ENCODE results near the gene ACTR3. TPM values are rescaled to one million over a fixed set of nuclear protein-coding genes. Genes with fewer than 3 reads are reported as not detected.
"Not testable (repeated sequence)": the region's sequence is repeated elsewhere in the genome, so short reads cannot be mapped to it uniquely, and the experiment has no call there.

ACTR3 gene
- polyA plus RNA-seq, 1 donor from 2014 or later: 255 TPM

DNA sequence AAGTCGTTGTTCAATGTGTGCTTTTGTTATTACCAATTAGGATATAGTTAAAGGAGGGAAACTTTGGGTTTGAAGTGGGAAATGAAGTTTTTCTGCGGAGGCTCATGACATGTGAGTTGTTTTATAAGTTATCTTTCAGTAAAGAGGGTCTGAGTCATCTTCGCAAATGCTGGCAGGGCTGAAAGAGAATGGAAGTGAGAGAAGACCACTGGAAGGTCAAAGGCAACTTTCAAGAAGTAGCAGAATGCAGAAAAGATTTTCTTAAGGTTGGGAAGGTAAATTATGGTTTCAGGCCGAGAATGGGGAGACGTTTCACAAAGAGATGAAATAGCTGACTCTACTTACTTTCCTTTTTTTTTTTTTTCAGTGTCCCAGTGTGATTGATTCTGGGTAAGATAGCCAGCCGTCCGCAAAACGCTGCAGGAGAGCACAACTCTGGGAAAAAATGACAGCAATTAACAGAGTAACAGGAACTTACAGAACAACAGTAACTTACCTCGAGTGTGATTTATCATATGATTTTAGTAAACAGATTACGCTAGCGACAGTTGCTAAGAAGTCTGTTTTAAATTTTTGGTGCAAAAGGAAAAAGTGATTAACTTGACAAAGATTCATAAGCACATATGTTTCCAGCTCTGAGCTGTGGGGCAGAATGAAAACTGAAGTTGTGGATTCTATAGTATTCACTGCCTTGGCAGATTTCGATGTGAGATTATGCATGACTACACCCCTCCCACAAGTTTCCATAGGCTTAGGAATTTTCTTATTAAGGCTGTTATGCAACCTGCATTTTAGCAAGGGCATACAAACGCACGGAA lies 46.8 kb upstream of the ACTR3 start:
- Histone ChIP-seq H3K9ac (ENCODE audit: low read length) (no peak overlapping the region), H3K4me2 (ENCODE audit: low read length) (no peak overlapping the region), H3K79me2 (replicated peaks; ENCODE audit: insufficient read depth, low read length) (no peaks in the 10 kb centered on the region), H3K27ac (ENCODE audit: low read length) (no peak overlapping the region), H3F3A (ENCODE audit: insufficient read depth, low read length, poor library complexity, severe bottlenecking) (no peaks in the 10 kb centered on the region), H3K36me3 (ENCODE audit: insufficient read depth, low read length) (no peaks in the 10 kb centered on the region), H3K9me2 (ENCODE audit: insufficient read depth, low read length) (no peaks in the 10 kb centered on the region), H3K27me3 (ENCODE audit: insufficient read depth, low read depth, low read length) (no peaks in the 10 kb centered on the region), H3K9me3 (ENCODE audit: low read length) (no peaks in the 10 kb centered on the region), H3K4me3 (ENCODE audit: low read length) (no peak overlapping the region), H4K20me1 (ENCODE audit: insufficient read depth) (no peaks in the 10 kb centered on the region), H2AFZ (ENCODE audit: low read depth, low read length) (no peak overlapping the region)
- no peak for TF ChIP-seq SMC3 (conservative IDR thresholded peaks at IDR 0.05; ENCODE audit: poor library complexity)
- no peak for TF ChIP-seq POLR2AphosphoS5 (IDR thresholded peaks at IDR 0.05)
- TF ChIP-seq EP300 (conservative IDR thresholded peaks at IDR 0.05; ENCODE audit: poor library complexity, severe bottlenecking): no peak
- TF ChIP-seq MXI1 (conservative IDR thresholded peaks at IDR 0.05; ENCODE audit: poor library complexity, severe bottlenecking): no peak
- TF ChIP-seq TAF1 (IDR thresholded peaks at IDR 0.05; ENCODE audit: low read depth): no peak
- TF ChIP-seq EZH2 (IDR thresholded peaks at IDR 0.05; ENCODE audit: borderline replicate concordance, insufficient read depth, low read length, poor library complexity, severe bottlenecking): no peak
- no peak for TF ChIP-seq REST (IDR thresholded peaks at IDR 0.05; ENCODE audit: borderline replicate concordance)
- TF ChIP-seq RAD21 (conservative IDR thresholded peaks at IDR 0.05): no peak
- TF ChIP-seq, protein P1, sequence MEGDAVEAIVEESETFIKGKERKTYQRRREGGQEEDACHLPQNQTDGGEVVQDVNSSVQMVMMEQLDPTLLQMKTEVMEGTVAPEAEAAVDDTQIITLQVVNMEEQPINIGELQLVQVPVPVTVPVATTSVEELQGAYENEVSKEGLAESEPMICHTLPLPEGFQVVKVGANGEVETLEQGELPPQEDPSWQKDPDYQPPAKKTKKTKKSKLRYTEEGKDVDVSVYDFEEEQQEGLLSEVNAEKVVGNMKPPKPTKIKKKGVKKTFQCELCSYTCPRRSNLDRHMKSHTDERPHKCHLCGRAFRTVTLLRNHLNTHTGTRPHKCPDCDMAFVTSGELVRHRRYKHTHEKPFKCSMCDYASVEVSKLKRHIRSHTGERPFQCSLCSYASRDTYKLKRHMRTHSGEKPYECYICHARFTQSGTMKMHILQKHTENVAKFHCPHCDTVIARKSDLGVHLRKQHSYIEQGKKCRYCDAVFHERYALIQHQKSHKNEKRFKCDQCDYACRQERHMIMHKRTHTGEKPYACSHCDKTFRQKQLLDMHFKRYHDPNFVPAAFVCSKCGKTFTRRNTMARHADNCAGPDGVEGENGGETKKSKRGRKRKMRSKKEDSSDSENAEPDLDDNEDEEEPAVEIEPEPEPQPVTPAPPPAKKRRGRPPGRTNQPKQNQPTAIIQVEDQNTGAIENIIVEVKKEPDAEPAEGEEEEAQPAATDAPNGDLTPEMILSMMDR (IDR thresholded peaks at IDR 0.05; ENCODE audit: poor library complexity, severe bottlenecking): no peak

DNA sequence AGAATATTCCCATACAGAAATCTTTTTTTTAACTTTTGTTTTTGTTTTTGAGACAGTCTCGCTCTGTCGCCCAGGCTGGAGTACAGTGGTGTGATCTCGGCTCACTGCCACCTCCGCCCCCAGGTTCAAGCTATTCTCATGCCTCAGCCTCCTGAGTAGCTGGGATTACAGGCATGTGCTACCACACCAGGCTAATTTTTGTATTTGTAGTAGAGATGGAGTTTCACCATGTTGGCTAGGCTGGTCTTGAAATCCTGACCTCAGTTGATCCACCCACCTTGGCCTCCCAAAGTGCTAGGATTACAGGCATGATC lies 46.2 kb upstream of the ACTR3 start:
- H2AFZ ChIP-seq (ENCODE audit: low read depth, low read length); H3K9me2 ChIP-seq (ENCODE audit: insufficient read depth, low read length); H4K20me1 ChIP-seq (ENCODE audit: insufficient read depth); H3K4me3 ChIP-seq (ENCODE audit: low read length); H3K27ac ChIP-seq (ENCODE audit: low read length); H3K27me3 ChIP-seq (ENCODE audit: insufficient read depth, low read depth, low read length); H3K4me2 ChIP-seq (ENCODE audit: low read length); H3K9me3 ChIP-seq (ENCODE audit: low read length); H3K9ac ChIP-seq (ENCODE audit: low read length); H3F3A ChIP-seq (ENCODE audit: insufficient read depth, low read length, poor library complexity, severe bottlenecking); H3K79me2 ChIP-seq (replicated peaks; ENCODE audit: insufficient read depth, low read length); H3K36me3 ChIP-seq (ENCODE audit: insufficient read depth, low read length): not testable (repeated sequence)

All from neural cell (in vitro differentiated cells).